Prostate gland (tissue), 2 donors: ENCODE measurements around the gene OR9K2. TPM values are rescaled to one million over a fixed set of nuclear protein-coding genes. Genes with fewer than 3 reads are reported as not detected.

Experiments
- DNase-seq: peaks from one replicate; pipeline ENCODE4 v3.0.0-alpha.2; 2019; ENCODE audit warnings: low spot score
- H3K27ac ChIP-seq, 2 donors: fragments of 200-600 bp; sonication (generic); 2 replicates each; pipeline ENCODE4 v1.5.1; 2017 to 2019
- H3K27me3 ChIP-seq: fragments of 200-600 bp; sonication (generic); replicated peaks from 2 replicates; pipeline ENCODE4 v1.5.1; 2019; ENCODE audit not compliant: insufficient read depth
- H3K36me3 ChIP-seq, 2 donors: fragments of 200-600 bp; sonication (generic); 1 replicate in 1 of 2; 2 replicates in 1 of 2; pipeline versions ENCODE4 v1.5.1 to v1.8.1; 2017 to 2019
- H3K4me1 ChIP-seq: fragments of 200-600 bp; sonication (generic); replicated peaks from 2 replicates; pipeline ENCODE4 v1.5.1; 2019
- H3K4me3 ChIP-seq, 2 donors: fragments of 200-600 bp; sonication (generic); 2 replicates each; pipeline ENCODE4 v1.5.1; 2017 to 2019
- H3K9me3 ChIP-seq: fragments of 200-600 bp; sonication (generic); 2 replicates; pipeline ENCODE4 v1.5.1; 2017
- POLR2A ChIP-seq: fragments of 450-650 bp; IDR thresholded peaks from one replicate; pipeline ENCODE4 v1.6.1; 2016; ENCODE audit warnings: antibody characterized with exemption, mild to moderate bottlenecking
- POLR2AphosphoS5 ChIP-seq: sonication (generic); formaldehyde crosslinking; IDR thresholded peaks from one replicate; pipeline ENCODE4 v1.6.1; 2017; ENCODE audit warnings: antibody characterized with exemption
- WGBS: methylation state at CpG from one replicate; pipeline ENCODE4 v1.1.5; 2018; 5-methylcytosine and 5-hydroxymethylcytosine counted together
- intact Hi-C: fragments of 100-400 bp; cut with DNase I; formaldehyde crosslinking; loops from one replicate; pipeline ENCODE4 v1.14.2; 2022
- total RNA-seq, 2 donors: library from RNA; depleted of rRNA; stranded (reverse); fragments of >200 nt; gene quantifications; one replicate each; pipeline ENCODE4 v1.1.0, GENCODE V29; 2016
- TF ChIP-seq, protein P1 (sequence below), 4 experiments: fragments of 200-600 bp in 2 of 4; fragments of 450-650 bp in 2 of 4; sonication (generic) in 2 of 4; IDR thresholded peaks; 1 replicate in 3 of 4; 2 replicates in 1 of 4; pipeline ENCODE4 v1.5.1; 2016 to 2019; ENCODE audit warnings: antibody characterized with exemption in 4 of 4, mild to moderate bottlenecking in 2 of 4, moderate library complexity in 2 of 4

OR9K2 gene, protein sequence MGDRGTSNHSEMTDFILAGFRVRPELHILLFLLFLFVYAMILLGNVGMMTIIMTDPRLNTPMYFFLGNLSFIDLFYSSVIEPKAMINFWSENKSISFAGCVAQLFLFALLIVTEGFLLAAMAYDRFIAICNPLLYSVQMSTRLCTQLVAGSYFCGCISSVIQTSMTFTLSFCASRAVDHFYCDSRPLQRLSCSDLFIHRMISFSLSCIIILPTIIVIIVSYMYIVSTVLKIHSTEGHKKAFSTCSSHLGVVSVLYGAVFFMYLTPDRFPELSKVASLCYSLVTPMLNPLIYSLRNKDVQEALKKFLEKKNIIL
- not detected for total RNA-seq

DNA sequence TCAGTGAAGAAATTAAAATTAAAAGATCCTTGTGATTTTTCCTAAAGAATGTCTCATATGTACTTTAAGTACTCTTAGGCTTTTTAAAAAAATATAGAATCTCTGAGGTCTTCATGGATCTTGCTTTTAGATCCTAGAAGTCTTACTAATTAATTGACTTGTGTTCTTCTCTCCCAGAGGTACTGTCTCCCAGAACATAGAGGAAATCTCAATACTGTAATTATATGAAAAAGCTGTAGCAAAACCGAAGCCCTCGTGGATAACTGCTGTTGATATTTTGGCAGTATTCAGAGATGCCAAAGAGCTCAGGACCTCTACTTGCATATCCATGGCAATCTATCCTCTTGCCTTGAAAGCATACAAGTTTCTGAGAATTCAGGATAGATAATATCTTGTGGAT, at the start of gene OR9K2:
Gene OR9K2, plus strand, starts transcription at position 301 of the 400 bp plus-strand sequence. CDS start 3,429 bp downstream, outside the sequence.
- TF ChIP-seq POLR2A: no peak
- TF ChIP-seq, protein P1, sequence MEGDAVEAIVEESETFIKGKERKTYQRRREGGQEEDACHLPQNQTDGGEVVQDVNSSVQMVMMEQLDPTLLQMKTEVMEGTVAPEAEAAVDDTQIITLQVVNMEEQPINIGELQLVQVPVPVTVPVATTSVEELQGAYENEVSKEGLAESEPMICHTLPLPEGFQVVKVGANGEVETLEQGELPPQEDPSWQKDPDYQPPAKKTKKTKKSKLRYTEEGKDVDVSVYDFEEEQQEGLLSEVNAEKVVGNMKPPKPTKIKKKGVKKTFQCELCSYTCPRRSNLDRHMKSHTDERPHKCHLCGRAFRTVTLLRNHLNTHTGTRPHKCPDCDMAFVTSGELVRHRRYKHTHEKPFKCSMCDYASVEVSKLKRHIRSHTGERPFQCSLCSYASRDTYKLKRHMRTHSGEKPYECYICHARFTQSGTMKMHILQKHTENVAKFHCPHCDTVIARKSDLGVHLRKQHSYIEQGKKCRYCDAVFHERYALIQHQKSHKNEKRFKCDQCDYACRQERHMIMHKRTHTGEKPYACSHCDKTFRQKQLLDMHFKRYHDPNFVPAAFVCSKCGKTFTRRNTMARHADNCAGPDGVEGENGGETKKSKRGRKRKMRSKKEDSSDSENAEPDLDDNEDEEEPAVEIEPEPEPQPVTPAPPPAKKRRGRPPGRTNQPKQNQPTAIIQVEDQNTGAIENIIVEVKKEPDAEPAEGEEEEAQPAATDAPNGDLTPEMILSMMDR (IDR thresholded peaks at IDR 0.05): no peak
- no peak for TF ChIP-seq POLR2AphosphoS5
- Histone ChIP-seq H3K9me3 (no peaks in the 10 kb centered on the region), H3K36me3 (no peaks in the 10 kb centered on the region), H3K4me1 (no peaks in the 10 kb centered on the region), H3K27me3 (no peaks in the 10 kb centered on the region), H3K4me3 (no peak within 1 kb of the TSS), H3K27ac (no peak within 1 kb of the TSS)
- intact Hi-C loops: no loop called here
- WGBS: 91% methylated on average over 2 of the region's 2 CpGs
- DNase-seq: no peak

DNA sequence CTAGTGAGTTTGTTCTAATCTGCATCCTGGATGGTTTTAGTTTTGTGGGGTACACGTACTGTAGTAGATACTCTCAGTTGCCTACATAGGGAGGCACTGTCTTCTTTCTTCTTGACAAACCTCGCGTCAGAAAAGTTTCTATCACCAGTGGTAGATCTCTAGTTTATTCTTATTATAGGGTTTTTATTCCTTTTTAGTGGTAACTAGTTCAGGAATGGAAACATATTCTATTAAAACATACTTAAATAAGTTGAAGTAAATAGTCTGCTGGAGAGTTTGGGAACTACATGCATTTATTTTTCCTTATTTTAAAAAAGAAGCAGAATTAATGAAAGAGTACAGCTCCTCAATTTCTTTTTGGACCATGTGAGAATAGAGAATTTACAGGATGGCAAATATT, 33.6 kb upstream of the OR9K2 start:
- 92% methylated on average over 3 of the region's 3 CpGs for WGBS
- no peaks in the 10 kb centered on the region for H3K36me3 ChIP-seq
- intact Hi-C loops: no loop called here
- H3K4me3 ChIP-seq: no peak overlapping the region
- H3K9me3 ChIP-seq: no peaks in the 10 kb centered on the region
- no peak overlapping the region for H3K27ac ChIP-seq
- H3K27me3 ChIP-seq: peaks cover 2% of the 10 kb centered on the region
- no peaks in the 10 kb centered on the region for H3K4me1 ChIP-seq
- no peak for DNase-seq
- no peak for TF ChIP-seq POLR2AphosphoS5
- TF ChIP-seq, protein P1 (IDR thresholded peaks at IDR 0.05): peak in 1 of 4 experiments; percentile 11

DNA sequence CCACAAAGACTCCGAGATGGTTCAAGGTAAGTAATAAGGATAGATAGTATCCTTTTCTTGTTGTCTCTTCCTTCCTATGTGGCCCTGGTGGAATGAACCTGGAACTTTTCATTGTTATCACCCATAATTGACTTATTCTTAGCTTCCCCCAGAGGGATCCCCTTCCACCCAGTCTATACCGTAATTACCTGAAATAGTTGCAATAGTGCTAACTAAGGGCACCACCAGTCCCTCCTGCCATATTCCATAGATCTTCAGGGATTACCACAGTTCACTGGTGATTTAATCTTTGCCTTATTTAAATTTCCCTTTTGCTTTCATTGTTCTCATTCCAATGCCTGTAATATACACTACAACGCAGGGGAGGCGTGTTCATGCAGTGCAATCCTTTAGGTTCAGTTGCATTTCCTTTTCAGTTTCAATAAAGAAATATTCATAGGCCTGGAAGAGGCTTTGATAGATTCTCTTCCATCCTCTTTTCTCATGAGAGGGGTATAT, 13.8 kb upstream of the OR9K2 start:
- H3K4me1 ChIP-seq: no peaks in the 10 kb centered on the region
- no peaks in the 10 kb centered on the region for H3K27me3 ChIP-seq
- intact Hi-C loops: no loop called here
- 86% methylated on average over 4 of the region's 4 CpGs for WGBS
- no peaks in the 10 kb centered on the region for H3K9me3 ChIP-seq
- DNase-seq: no peak
- no peaks in the 10 kb centered on the region for H3K36me3 ChIP-seq
- no peak overlapping the region for H3K27ac ChIP-seq
- TF ChIP-seq, protein P1 (IDR thresholded peaks at IDR 0.05): no peak
- TF ChIP-seq POLR2AphosphoS5 (no peak), POLR2A (no peak)
- no peak overlapping the region for H3K4me3 ChIP-seq

DNA sequence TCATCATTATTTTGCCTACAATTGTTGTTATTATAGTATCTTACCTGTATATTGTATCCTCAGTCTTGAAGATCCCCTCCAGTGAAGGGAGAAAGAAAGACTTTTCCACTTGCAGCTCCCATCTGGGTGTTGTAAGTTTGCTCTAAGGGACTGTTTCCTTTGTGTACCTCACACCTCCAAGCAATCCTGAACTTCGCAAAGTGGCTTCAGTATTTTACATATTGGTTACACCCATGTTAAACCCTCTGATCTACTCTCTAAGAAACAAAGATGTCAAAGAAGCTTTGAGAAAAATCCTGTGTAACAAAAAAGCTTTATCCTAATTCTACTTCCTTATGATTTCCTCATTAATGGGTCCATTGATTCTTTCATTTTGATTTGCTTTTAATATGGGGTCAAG, 10.1 kb upstream of the OR9K2 start:
- H3K4me1 ChIP-seq: no peaks in the 10 kb centered on the region
- H3K4me3 ChIP-seq: no peak overlapping the region
- H3K27me3 ChIP-seq: no peaks in the 10 kb centered on the region
- TF ChIP-seq, protein P1 (IDR thresholded peaks at IDR 0.05): no peak
- TF ChIP-seq POLR2AphosphoS5 (no peak), POLR2A (no peak)
- WGBS: 38% methylated on average over 1 of the region's 1 CpG
- intact Hi-C loops: no loop called here
- no peaks in the 10 kb centered on the region for H3K9me3 ChIP-seq
- no peaks in the 10 kb centered on the region for H3K36me3 ChIP-seq
- H3K27ac ChIP-seq: no peak overlapping the region
- DNase-seq: no peak

DNA sequence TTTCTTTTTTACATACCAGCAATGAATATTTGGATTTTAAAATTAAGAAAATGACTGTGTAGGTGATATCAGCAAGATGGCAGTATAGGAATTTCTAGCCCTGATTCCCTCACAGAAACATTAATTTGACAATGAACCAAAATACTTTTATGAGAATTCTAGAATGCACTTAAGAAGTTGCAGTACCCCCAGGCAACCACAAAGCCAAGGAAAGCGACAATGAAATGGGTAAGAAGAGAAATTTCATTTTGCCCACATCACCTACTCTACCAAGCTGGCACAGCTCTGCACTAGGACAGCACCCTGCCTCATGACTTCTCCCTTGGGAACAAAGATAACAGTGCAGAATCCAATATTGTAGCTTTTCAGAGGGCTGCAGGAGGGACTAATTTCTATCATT, 6.6 kb downstream of the OR9K2 start:
- H3K27ac ChIP-seq: no peak overlapping the region
- H3K4me1 ChIP-seq: no peaks in the 10 kb centered on the region
- 50% methylated on average over 1 of the region's 1 CpG for WGBS
- no peaks in the 10 kb centered on the region for H3K36me3 ChIP-seq
- H3K27me3 ChIP-seq: no peaks in the 10 kb centered on the region
- no peaks in the 10 kb centered on the region for H3K9me3 ChIP-seq
- DNase-seq: no peak
- TF ChIP-seq, protein P1 (IDR thresholded peaks at IDR 0.05): no peak
- TF ChIP-seq POLR2A: no peak
- TF ChIP-seq POLR2AphosphoS5: no peak
- intact Hi-C loops: no loop called here
- no peak overlapping the region for H3K4me3 ChIP-seq
